Skin epidermis (tissue), 12 donors: ENCODE results near the gene TMTC2.
A peak's percentile ranks its signal among the peaks of the same experiment; 100 is the strongest.
"Not testable (repeated sequence)": the region's sequence is repeated elsewhere in the genome, so short reads cannot be mapped to it uniquely, and the experiment has no call there.

Experiments
- H3K27ac ChIP-seq, 21 experiments: fragments of 200-600 bp; sonication (generic) in 11 of 21; one replicate each; pipeline ENCODE4 v1.5.0; 2020; ENCODE audit warnings: mild to moderate bottlenecking in 3 of 21, inconsistent platforms in 2 of 21, moderate library complexity in 2 of 21
- H3K4me3 ChIP-seq, 7 experiments: fragments of 200-600 bp; sonication (generic) in 2 of 7; one replicate each; pipeline ENCODE4 v1.5.0; 2020; ENCODE audit warnings: inconsistent platforms in 2 of 7, mild to moderate bottlenecking in 2 of 7, moderate library complexity in 1 of 7

TMTC2 gene

DNA sequence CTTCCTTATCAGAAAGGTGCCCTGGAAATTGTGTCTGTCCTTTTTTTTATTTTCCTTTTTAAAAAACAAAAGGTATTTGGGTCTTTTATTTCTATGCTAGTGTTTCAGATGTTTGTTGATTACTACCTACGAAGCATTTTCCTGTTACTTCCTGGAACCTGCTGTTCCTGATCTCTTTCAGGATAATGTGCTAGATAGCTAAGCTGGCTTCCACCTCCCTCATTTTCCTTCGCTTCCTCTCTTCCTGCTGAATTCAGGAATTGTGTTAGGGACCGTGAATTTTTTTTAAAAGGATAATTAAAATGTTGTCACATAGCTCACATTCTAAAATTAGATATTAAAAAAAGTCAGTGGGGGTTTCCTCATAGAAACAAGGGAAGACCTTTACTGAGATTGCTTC, 27.7 kb downstream of the TMTC2 start:
- H3K27ac ChIP-seq = no peak overlapping the region

DNA sequence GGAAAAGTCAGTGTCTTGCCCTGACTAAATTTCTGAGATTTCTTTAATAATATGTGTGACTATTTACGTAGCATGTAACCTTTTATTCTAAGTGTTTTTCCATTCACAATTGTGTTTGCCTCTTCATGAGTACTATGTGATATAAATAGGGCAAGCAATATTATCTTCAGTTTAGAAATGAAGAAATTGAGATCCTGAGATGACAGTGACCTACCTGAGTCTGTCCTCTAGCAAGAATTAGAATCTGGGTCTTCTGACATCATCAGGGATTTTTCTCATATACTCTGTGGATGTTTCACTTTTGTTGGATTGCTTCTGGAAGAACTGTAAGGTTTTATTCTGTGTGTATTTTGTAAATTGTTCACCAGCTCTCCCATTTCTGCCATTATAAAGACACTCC, 35.0 kb downstream of the TMTC2 start:
- no peak overlapping the region for H3K27ac ChIP-seq
- no peak overlapping the region for H3K4me3 ChIP-seq

More for the DNA sequence above, 27.7 kb downstream of the TMTC2 start:
- H3K4me3 ChIP-seq = no peak overlapping the region

DNA sequence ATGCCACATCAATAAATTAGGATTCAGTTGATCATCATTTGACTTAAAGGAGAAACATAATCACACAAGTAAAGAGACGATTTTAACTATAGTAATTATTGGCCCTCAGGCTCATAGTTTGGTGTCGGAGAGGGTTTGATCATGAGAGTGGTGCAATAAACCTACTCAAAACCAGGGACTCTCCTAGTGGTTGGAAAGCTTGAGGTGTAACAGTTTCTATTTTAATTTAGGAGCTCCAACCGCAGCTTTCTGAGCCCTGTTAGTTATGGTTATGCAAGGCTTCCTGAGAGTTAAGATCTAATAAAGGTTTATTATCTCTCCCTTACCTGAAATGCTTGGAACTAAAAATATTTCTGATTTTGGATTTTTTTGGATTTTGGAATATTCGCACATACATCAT, 36.4 kb downstream of the TMTC2 start:
- Histone ChIP-seq H3K27ac (no peak overlapping the region), H3K4me3 (no peak overlapping the region)

- Histone ChIP-seq H3K4me3 (no peak overlapping the region), H3K27ac (no peak overlapping the region)
These were observed 37.2 kb downstream of the TMTC2 start for GRCh38 chr12:82723891-82724290.

DNA sequence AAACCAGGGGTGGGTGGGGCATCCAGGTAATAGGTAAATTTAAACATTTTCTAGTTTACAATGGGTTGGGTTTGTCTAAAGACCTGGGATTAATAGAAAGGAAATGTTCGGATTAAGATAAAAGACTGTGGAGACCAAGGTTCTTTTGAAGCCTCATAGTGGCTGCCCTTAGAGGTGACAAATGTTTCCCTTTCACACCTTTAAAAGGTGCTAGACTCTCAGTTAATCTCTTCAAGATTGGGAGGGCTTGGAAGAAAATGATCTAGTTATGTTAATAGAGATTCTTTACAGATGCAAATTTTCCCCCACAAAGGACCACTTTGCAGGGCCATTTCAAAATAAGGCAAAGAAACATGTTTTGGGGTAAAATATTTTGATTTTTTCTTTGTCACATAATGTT, 39.0 kb downstream of the TMTC2 start:
- Histone ChIP-seq H3K27ac (no peak overlapping the region), H3K4me3 (no peak overlapping the region)

DNA sequence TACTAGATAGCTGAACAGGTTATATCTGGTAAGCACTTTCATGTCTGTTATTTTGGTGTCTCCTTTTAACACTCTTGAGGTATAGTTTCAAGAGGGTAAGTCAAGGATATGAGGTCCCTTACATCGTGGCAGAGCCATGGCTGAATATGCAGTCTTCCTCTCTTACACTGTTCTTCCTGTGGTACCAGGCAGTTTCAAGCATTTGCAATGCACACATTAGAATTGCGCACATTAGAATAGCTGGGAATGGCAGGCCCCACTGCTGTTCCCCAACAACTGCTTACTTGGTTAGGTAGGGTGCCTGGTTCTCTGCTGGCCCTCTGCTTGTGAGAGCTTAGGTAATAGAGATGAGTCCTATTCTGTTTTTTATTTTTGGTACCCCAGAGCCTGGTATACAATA, 41.2 kb downstream of the TMTC2 start:
- no peak overlapping the region for H3K4me3 ChIP-seq
- H3K27ac ChIP-seq = no peak overlapping the region

DNA sequence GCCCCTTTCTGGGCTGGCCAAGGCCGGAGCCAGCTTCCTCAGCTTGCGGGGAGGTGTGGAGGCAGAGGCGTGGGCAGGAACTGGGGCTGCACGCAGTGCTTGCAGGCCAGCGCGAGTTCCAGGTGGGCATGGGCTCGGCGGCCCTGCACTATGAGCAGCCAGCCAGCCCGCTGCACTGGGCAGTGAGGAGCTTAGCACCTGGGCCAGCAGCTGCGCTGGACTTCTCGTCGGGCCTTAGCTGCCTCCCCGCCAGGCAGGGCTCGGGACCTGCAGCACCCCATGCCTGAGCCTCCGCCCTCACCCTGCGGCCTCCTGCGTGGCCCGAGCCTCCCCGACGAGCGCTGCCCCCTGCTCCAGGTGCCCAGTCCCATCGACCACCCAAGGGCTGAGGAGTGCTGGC, 42.0 kb downstream of the TMTC2 start:
- Histone ChIP-seq H3K4me3 (no peak overlapping the region), H3K27ac (no peak overlapping the region)

- no peak overlapping the region for H3K4me3 ChIP-seq
- no peak overlapping the region for H3K27ac ChIP-seq
These were observed 44.3 kb downstream of the TMTC2 start for GRCh38 chr12:82730953-82731459.

DNA sequence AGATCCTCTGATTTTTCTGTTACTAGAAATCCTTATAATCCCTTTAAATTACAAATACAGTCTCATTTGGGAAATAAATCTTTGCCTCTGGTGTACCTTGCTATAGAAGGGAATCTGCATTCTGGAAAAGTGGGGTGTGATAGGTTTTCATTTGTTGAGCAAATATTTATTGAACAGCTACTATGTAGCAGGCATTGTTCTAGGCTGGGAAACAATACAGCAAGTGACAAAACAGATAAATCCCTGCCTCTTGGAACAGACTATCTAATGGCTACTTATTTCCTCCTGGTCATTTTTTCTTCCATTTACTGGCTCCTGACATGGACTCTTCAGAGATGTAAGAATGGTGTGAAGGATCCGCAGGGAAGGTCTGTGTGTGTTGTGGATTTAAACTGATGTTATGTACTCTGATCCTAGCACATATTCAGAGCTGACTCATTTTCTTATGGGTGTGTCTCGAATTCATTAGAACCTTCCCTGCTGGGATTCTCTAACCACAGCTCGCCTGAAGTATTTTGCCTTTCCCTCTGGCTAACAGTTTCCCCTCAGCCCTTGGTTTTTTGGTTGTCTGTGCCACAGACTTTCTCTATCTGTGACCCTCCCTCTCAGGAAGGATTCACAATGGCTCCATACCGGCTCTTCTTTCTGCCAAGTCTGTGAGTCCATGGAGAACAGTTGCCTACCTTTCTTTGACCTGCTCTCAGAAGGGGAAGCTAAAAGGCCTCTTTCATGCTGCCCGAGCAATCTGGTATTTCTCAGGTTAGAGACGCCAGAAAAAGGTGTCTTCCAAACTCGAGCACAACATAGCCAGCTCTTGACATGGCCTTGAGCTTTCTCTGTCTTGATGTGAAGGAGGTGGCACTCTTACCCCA, 53.7 kb downstream of the TMTC2 start:
- Histone ChIP-seq H3K4me3 (no peak overlapping the region), H3K27ac (peak overlapping the region in 2 of 21 experiments; percentile 24 to 33)

DNA sequence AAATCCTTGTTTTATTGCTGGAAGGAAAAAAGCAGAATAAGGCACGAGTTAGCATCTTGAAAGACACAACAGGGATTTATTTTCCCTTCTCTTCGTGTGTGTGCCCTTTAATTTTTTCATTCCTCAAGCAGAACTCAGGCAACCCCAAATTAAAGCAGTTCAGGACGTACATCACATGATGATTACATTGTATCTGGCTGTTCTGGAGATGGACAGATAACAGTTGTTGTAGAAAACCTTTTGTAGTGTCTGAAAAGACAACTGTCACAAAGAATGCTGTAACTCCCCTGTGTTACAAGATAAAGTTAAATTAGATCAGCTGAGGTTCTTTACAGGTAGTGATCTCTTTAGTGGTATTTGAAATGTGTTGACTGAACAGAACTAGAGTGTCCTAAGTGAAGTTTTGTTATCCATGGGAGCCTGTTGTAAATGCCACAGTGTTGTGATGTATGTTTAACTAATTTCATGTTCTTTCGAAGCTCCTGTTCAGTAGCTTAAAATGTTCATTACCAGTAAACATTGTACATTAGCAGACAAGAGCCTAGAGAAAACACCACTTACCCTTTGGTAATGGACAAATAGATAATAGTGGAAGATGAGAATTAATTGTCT, 58.5 kb downstream of the TMTC2 start:
- Histone ChIP-seq H3K4me3 (no peak overlapping the region), H3K27ac (peak overlapping the region in 1 of 21 experiments; percentile 19)

DNA sequence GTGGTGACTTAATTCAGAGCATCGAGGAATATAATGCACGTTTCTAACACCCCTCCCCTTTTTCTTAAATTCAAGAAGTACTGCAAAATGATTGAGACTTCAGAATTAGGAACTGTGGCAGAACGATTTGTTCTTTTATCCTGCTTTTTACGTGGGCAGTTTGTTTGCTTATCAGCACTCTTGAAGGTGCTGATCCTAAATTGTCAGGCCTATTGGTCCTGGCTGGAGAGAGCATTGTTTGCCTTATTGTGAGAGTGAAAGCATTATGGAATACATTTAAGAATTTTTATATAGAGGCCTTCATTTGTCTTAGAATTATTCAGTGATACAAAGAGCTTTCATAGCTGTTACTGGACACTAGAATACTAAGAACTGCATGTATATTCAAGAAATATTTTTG, 59.1 kb downstream of the TMTC2 start:
- no peak overlapping the region for H3K4me3 ChIP-seq
- no peak overlapping the region for H3K27ac ChIP-seq

- Histone ChIP-seq H3K27ac (no peak overlapping the region), H3K4me3 (no peak overlapping the region)
These were observed 60.0 kb downstream of the TMTC2 start for GRCh38 chr12:82746668-82747067.

DNA sequence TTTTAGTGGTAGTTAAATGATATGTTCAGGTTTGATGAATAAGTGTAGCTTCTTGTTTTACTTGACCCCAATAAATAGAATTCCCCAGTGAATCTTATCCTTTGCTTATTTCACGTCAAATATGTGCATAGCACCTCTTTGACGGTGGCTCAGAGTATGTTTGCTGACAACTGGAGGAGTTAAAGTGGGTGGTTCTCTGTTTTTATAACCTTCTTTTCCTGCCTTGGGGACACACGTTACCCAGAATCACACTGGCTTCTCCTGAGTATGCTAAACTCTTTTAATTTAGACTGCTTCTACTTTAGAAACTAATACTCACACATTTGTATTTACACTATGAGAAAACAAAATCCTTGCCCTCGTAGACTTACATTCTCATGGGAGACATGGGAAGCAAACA, 62.3 kb downstream of the TMTC2 start:
- Histone ChIP-seq H3K4me3 (no peak overlapping the region), H3K27ac (no peak overlapping the region)

DNA sequence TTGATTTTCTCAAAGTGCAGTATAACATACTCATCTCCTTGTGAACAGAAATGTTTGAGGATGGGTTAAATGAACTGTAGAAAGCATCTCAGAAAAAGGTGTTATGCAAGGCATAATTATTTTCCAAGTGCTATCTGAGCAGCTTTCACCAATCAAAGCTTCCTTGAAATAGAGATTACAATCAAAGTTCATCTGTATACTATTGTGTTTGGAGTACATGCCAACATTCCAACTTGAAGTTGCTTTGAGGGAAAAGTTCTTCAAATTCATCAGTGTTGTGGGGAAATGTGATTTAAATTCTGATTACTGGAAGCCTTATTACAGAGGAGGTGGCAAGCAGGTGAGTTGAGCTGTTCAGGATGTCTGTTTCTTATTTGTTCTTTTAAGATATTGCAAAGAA, 68.2 kb downstream of the TMTC2 start:
- H3K27ac ChIP-seq = no peak overlapping the region

GRCh38 chr12:82756303-82756702, 69.6 kb downstream of the TMTC2 start:
- H3K27ac ChIP-seq = no peak overlapping the region
- no peak overlapping the region for H3K4me3 ChIP-seq

More for the DNA sequence above, 68.2 kb downstream of the TMTC2 start:
- H3K4me3 ChIP-seq = no peak overlapping the region

GRCh38 chr12:82757059-82757458, 70.4 kb downstream of the TMTC2 start:
- Histone ChIP-seq H3K4me3 (no peak overlapping the region), H3K27ac (no peak overlapping the region)

DNA sequence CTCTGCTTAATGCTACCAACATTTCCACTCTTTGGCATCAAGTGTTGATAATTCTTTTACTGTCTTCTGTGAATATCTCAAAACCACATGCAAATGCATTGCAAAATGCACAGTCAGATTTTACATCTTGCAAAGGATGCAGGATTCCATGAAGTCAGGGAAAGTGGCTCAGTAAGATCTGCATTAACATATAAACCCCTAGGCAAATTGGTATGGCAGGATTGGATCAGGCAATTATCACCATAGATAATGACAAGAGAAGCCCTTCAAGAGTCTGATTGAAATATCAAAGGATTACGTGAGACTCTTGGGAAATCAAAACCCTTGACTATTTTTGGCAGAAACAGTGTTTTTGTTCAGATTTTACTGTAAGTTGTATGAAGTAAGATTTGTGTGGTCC, 71.0 kb downstream of the TMTC2 start:
- Histone ChIP-seq H3K27ac (no peak overlapping the region), H3K4me3 (no peak overlapping the region)

- H3K27ac ChIP-seq = no peak overlapping the region
- H3K4me3 ChIP-seq = no peak overlapping the region
These were observed 72.1 kb downstream of the TMTC2 start for GRCh38 chr12:82758749-82759330.

GRCh38 chr12:82760423-82760822, 73.7 kb downstream of the TMTC2 start:
- Histone ChIP-seq H3K27ac (no peak overlapping the region), H3K4me3 (no peak overlapping the region)

- not testable (repeated sequence) for H3K27ac ChIP-seq, H3K4me3 ChIP-seq
These were observed 78.5 kb downstream of the TMTC2 start for GRCh38 chr12:82765206-82765605.
